ENCODE results near the gene LOXHD1. TPM values are rescaled to one million over a fixed set of nuclear protein-coding genes. Genes with fewer than 3 reads are reported as not detected.

Gene LOXHD1
- total RNA-seq, 1 experiment from 2014 or later: not detected

- DNase-seq (ENCODE audit: low read depth): no peak
These were observed 179.5 kb downstream of the LOXHD1 start for GRCh38 chr18:46477425-46478011.

GRCh38 chr18:46475390-46475752, 181.6 kb downstream of the LOXHD1 start:
- DNase-seq (ENCODE audit: low read depth): no peak

- no peak for DNase-seq (ENCODE audit: low read depth)
These were observed 182.3 kb downstream of the LOXHD1 start for GRCh38 chr18:46474487-46475389.

- DNase-seq (ENCODE audit: low read depth): no peak
These were observed 185.1 kb downstream of the LOXHD1 start for GRCh38 chr18:46471809-46472498.

- DNase-seq (ENCODE audit: low read depth): no peak
These were observed 186.3 kb downstream of the LOXHD1 start for GRCh38 chr18:46470714-46471113.

GRCh38 chr18:46469186-46469915, 187.7 kb downstream of the LOXHD1 start:
- peak; percentile 4 for DNase-seq (ENCODE audit: low read depth)

- no peak for DNase-seq (ENCODE audit: low read depth)
These were observed 188.4 kb downstream of the LOXHD1 start for GRCh38 chr18:46468426-46469180.

GRCh38 chr18:46466234-46467160, 190.5 kb downstream of the LOXHD1 start:
- no peak for DNase-seq (ENCODE audit: low read depth)

- no peak for DNase-seq (ENCODE audit: low read depth)
These were observed 191.9 kb downstream of the LOXHD1 start for GRCh38 chr18:46464926-46465655.

GRCh38 chr18:46462523-46462922, 194.5 kb downstream of the LOXHD1 start:
- no peak for DNase-seq (ENCODE audit: low read depth)

GRCh38 chr18:46461993-46462392, 195.0 kb downstream of the LOXHD1 start:
- DNase-seq (ENCODE audit: low read depth): no peak

GRCh38 chr18:46460754-46461153, 196.3 kb downstream of the LOXHD1 start:
- DNase-seq (ENCODE audit: low read depth): no peak

- no peak for DNase-seq (ENCODE audit: low read depth)
These were observed 197.1 kb downstream of the LOXHD1 start for GRCh38 chr18:46459789-46460455.

GRCh38 chr18:46458472-46458871, 198.5 kb downstream of the LOXHD1 start:
- DNase-seq (ENCODE audit: low read depth): no peak

- DNase-seq (ENCODE audit: low read depth): no peak
These were observed 200.3 kb downstream of the LOXHD1 start for GRCh38 chr18:46456691-46457090.

- DNase-seq (ENCODE audit: low read depth): peak; percentile 59
These were observed 204.2 kb downstream of the LOXHD1 start for GRCh38 chr18:46452820-46453219.

GRCh38 chr18:46449499-46449898, 207.5 kb downstream of the LOXHD1 start:
- DNase-seq (ENCODE audit: low read depth): no peak

- DNase-seq (ENCODE audit: low read depth): no peak
These were observed 208.0 kb downstream of the LOXHD1 start for GRCh38 chr18:46449033-46449432.

GRCh38 chr18:46448347-46448746, 208.7 kb downstream of the LOXHD1 start:
- DNase-seq (ENCODE audit: low read depth): no peak

Measured in Daoy (cell line).